Anterior cingulate cortex (tissue), 58 donors: Measurements from ENCODE around the gene MAP3K6.

ENCODE experiments used
- DNase-seq, 58 donors: peaks; one replicate each; lab custom pipeline; 2025; lab: John Stamatoyannopoulos, UW

MAP3K6 gene

DNA sequence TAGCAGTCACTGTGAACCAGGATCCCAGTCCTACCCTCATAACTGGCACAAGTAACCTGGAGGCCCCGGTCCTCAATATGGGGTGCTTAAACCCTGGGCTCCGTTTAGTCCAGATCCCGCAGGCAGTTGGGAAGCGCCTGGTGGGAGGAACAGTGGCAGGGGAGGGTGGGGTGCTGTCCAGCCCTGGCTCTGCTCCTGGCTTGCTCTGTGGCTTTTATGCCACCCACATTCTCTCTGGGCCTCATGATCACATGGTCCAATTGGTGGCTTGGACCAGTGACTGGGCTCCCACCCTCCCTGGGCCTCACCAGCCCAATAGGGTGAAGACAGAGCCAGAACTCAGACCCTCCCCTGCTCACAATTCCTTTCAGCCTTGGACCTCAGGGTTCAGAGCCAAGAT is 13.5 kb upstream of the MAP3K6 start:
- no peak for DNase-seq

DNA sequence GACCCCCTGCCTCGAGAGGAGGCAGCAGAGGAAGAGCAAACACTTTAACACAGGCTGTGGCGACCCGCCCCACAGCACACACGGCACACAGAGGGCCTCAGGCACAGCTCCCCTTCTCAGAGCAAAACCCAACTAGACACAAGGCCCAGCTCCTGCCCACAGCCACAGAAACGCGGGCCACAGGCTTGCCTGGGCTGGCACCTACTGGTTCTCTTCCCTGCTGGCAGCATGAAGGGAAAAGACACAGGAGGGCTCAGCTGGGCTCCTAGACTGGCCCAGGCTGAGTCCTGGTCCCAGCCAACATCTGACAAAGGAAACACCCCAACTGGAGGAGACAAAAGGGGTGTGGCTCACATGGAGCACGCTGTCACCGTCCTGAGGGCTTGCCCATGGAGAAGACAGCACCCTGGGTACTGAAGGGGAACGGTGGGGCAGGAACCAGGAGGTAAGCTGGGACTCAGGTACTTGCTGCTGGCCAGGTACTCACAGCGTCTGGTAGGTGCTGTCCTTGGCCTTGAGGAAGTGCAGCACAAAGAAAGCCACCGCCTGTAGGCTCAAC is 12.9 kb upstream of the MAP3K6 start:
- DNase-seq = no peak

DNA sequence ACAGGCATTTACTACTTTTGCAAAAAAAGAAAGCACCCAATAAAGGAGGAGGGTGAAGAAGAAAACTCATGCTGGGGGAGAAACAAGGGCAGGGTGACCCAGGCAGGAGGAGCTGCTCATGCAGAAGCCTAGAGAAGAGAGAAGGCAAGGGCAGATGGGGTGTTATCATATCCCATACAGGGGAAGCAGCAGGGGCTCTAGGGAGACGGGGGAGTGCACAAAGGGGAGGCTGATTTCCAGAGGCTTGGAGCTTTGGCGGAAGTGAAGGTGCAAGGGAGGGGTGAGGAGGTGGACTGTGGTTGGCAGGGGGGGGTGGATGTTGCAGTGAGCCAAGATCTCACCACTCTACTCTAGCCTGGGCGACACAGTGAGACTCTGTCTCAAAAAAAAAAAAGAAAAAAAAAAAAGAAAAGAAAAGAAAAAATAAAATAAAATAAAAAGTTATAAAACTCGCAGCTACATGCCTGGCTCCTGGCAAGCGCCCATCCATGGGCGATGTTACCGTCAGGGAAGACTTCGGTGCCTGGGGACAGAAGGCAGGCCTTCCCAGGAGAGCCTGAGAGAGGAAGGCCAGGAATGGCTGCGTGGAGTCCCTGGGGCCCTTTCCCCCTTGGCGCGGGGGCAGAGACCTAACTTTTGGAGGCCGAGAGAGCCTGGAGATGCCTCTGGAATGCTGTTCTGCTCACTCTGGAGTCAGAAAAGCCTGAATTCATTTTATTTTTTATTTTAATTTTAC is 11.2 kb upstream of the MAP3K6 start:
- no peak for DNase-seq

DNA sequence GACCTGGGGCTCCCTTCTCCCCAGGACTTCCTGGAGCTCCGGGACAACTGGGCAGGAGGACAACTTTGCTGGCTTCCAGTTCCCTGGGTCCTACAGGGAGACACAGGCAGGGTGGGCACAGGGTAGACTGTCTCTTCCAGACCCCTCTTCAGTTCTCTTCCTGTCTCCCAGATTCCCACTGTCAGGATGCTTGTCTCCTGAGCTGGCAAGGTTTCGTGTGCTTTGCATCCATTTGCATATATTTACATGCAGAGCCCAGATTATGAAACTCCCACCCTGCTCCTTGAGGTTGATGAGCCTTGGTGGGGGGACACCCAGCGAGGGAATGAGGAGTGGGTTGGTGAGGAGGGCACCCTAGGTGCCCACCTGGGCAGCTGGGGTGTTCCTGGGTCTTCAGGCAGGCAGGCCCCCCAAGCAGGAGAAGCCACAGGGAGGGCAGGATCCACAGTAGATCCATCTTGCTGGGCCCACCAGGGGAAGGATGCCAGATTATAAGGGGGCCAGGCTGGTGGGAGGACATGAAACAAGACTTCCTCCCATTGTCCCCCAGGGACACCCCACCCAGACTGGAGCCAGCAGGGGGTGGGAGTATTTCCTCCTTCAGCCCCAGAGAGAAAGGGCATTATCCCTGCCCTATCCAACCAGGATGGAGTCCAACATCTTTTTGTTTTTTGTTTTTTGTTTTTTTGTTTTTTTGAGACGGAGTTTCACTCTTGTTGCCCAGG is 7.8 kb upstream of the MAP3K6 start, which contains the start of gene FCN3:
TSS of gene FCN3 (minus strand) at position 463 of the 725 bp plus-strand sequence. CDS start at position 457, 6 bp downstream.
- no peak for DNase-seq

DNA sequence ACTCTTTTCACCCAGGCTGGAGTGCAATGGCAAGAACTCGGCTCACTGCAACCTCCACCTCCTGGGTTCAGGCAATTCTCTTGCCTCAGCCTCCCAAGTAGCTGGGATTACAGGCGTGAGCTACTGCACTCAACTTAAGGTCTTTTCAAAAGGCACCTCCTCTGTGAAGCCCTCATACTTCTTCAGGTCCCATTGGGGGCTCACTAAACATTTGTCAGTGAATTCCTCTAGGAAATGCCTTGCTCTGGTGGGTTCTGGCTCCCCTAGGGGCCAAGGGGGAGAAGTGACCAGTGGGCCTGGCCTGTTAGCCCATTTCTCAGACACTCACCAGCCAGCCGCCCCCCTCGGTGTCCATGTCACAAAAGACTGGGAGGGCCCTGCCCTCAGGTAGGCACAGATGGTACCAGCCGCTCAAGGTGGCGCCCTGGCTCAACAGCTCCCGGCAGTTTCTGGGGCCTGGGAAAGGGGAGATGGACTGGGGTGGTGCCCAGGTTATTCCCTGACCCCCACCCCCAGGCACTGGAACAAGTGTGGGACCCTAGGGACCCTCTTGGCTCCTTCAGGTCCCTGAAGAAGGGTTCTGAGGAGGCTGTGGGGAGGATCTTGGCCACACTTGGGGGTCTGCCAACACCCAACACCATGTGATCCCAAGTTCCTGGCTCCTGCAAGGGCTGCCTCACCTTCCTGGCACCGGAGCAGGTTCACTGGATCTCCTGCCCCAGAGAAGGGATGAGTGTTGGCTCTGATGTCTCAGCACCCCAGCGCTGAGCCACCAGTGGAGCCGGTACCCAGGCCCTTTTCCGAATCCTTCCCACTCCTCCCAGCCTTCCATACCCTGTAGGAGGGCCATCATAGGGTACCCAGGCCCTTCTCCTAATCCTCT is 6.3 kb upstream of the MAP3K6 start:
- no peak for DNase-seq

DNA sequence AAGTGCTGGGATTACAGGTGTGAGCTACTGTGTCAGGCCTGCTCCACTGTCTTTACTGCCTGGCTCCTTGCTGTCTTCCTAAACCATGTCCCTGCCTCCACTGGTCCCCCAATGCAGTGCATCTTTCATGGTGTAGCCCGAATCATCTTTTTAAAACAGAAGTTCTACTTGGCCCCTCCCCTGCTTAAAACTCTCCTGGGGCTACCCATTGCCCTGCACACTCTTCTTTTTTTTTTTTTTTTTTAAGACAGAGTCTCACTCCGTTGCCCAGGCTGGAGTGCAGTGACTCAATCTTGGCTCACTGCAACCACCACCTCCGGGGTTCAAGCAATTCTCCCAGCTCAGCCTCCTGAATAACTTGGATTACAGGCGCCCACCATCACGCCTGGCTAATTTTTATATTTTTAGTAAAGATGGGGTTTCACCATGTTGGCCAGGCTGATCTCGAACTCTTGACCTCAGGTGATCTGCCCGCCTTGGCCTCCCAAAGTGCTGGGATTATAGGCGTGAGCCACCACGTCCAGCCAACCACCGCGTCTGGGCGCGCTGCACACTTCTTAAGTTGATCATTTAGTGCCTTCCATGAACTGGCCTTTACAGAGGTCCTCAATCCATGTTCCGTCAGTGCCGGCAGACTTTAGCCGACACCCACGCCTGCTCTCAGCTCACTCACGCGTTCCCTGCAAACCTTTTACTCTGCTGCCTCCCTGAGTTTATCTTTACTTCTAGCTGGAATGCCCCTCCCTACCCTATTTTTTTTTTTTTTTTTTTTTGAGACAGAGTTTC is 5.5 kb upstream of the MAP3K6 start:
- DNase-seq = no peak

DNA sequence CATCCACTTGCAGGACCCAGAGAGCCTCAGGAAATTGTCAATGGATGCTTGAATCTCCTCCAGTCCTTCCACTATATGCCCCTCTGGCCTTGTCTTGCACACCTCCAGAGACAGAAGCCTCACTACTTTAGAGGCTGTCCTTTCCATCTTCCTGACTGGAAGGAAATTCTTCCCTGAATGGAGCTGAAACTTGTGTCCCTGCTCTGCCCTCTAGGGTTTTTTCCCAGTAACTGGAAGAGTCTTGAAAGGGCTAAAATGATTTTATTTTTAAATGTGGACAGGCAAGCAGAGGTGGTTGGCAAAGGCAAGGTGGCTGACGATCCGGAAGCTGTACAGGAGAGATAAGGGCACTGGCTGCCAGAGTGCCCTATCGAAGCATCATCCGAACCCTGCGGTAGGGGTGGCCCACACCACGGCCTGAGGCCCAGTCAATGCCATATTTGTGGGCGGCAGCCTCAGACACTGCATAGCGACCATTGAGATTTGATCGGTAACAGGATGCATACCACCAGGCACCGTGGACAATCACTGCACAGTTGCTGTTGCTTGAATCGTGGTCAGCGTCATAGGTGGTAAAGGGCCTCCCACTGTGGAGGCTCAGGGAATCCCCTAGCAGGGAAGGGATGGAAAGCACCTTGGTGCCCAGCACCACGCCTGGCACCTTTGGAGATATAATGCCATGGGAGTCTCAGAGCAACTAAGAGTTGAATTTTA is 2.3 kb upstream of the MAP3K6 start:
- DNase-seq = no peak

DNA sequence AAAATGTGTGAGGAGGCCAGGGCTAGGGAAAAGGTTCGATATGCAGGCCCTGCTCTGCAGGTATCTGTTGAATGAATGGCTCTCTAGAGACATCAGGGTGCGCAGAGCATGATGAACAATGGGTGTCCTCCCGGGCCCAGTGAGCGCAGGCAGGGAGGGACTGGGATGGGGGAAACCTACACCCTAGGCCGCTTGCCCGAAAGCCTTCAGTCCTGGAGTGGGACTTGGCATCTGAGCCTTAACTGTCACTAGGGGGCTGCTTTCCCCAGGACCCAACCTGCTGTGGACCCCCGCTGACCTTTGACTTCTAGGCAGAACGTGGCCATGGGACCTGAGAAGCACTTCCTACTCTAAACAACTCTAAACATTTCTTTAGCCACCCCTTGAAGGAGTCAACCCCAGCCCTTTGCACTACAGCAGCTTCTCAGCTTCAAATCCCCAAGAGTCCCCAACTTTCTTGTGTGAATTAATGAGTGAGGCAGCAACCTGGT is 444 bp upstream of the MAP3K6 start:
- no peak for DNase-seq

DNA sequence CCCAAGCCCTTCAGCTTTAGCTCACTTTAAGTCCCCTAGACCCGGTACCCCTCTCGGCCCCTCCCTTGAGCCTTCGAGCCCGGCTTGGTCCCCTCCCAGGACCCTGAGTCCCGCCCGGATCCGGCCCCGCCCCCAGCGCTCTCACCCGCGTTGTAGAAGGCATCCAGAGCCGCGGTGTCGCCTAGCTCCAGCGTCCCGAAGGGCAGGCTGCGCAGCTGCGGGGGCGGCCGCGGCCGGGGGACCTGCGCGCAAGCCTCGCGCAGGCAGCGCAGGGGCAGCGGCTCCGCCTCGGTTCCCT is 699 bp downstream of the MAP3K6 start:
- DNase-seq = peak in 40 of 58 donors; percentile 8 to 69 (median 43)

DNA sequence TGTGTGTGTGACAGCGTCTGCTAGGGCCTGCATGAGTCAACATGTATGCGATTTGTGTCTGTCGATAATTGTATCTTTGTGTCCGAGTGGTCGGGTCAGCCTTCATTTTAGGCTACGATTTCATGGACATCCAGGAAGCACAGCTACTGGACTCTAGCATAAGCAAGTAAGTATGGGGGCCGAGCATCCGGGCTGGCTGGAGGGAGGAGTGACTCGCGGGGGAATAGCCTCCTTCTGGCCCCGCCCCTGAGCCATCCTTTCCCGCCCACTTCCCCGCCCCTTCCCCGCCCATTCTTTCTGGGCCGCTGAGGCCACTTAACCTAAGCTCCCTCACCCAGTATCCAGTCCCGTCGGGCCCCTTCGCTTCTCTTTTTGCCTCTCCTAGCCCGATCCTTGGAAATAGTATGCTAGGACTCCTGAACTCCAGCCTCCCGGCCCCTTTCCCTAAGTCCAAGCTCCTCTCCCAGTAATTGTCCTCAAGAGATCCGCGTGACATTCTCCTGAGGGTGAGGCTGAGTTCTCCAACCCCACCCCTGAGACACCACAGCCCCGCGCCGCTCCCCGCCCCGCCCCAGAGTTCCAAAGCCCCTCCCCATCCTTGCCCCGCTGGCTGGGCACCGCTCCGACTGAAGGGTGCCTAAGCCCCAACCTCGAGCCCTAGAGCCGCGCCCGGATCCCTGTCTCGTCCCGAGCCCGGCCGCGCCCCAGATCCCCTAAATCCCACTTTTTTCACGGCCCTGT is 1.2 kb downstream of the MAP3K6 start:
- peak in 56 of 58 donors; percentile 16 to 89 (median 68) for DNase-seq

DNA sequence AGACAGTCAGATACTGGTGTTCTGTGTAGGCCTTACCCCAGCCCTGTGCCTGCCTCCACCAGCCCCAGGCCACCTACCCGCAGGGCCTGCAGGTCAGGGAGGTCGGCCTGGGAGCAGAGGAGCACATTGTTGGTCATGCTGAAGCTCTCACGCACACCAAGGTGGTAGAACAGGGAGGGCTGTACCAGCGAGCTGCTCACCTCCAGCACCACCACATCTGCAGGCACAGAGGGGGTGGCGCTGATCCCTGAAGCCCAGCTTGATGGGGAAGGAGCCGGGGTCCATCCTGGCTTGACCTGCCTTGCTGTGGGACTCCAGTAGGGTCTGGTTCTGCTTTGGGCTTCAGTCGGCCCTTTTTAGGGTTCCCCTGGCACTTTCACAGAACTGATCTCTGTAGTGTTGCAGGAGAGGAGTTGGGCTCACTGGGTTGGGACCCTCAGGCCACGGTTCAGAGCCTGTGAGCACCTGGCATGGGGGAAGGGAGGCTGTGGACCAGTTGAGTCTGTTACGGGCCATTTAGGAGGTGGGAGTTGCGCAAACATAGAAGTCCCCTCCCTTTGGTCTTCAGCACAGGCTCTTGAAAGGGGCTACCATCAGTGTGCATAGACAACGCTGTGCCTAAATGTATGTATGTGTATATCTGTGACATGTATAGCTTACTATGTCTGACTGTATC is 1.9 kb downstream of the MAP3K6 start:
- no peak for DNase-seq

DNA sequence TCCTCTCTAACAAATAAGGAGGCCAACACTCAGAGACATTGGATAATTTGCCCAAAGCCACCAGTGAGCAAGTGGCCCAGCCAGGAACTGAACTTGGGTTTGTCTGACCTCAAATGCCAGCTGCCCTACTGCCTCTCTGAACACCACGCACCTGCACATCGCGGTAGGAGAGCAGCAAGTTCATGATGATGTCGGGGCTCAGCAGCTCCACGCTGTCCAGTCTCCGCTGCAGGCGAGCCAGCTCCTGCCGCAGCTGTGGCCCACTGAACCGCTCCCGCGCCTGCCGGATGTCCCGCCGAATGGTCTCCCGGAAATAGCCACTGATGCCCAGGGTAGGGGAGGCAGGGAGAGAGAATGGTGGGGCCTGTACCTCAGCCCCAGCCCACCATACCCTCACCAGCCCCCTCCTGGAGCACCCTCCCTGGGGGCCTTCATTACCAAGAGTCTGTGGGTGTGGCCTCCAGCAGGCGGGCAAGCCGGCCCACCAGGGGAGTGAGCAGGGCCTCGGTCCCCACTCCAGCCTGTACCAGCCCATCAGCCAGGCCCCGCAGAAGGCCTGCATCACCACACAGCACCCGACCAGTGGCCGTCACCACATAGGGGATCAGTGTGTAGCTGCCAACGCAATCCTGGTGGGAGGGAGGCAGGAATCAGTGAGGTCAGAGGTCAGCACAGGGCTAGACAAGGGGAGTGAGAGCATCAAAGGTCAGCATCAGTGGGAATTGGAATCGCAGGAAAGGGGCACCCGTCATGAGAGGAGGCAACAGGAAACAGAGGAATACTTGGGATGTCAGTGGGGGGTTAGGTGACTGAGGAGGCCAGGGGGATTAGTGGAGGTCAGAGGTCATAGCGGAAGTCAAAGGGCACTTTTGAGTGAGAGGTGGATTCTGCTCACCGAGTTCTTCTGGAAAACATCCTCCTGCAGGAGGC is 2.7 kb downstream of the MAP3K6 start:
- no peak for DNase-seq

DNA sequence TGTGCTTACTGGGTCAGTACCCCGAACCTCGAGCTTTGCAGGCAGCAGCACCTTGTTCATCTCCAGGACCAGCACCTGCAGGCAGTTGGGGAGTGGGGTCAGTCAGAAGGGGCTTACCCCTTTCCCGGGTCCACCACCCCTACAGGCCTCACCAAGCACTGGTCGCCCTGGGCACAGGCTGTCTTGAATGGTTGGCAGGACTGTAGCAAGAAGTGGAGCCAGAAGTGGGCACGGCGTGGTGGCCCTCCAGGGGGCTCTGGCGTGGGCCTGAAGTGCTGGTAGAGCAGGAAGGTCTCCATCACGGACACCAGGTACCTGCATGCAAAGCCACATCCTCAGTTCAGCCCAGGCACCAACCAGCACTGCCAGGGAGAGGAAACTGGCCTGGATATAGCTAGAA is 5.2 kb downstream of the MAP3K6 start:
- no peak for DNase-seq

DNA sequence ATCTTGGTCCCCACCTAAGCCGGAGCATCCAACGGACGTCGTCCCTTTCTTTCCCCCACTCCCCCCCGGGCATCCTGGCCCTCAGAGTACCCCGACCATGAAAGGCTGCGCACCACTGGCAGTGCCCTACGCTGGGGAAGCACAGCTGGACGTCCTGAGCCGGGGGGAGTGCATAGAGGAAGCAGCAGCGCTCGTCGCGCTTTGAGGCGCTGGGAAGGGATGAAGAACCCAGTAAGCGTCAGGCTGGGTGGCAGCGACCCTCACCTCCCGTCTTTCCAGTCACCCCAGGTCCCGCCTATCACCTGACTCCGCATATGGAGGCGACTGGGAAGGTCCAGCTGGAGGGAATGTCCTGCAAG is 5.7 kb downstream of the MAP3K6 start:
- no peak for DNase-seq

DNA sequence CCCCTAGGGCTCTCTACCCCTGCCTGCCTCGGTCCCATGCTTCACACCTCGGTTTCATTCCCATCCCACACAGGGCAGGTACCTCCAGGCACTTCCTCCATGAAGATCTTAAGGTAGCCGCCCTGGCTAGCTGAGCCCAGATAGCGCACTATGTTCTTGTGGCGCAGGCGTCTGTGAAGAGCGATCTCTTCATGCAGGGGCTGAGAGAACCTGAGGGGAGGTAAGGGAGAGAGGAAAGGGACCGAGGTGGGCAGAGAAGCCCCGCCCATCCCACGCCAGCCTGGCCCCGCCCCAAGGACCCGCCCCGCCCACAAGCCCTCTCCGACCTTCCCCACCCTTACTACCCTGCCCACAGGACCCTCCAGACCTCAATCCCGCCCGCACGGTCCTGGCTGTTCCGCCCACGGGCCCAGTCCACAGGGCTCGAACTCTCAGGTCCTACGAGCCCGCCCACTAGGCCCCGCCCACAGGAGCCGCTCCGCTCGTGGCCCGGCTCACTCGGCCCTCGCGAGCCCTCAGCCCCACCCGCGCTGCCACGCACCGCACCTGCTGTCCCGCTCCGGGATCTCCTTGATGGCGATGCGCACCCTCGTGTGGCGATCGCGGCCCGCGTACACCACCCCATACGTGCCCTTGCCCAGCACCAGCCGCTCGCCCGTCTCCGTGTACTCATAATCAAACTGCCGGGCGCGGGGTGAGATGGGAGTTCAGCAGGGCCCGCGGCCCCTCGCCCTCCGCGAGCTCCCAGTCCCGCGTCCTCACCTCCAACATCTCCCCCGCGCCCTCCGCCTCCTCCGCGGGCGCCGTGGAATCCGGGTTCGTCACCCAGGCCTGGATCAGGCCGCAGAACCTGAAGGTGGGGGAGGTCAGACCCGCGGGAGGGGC is 6.4 kb downstream of the MAP3K6 start:
- DNase-seq = peak in 2 of 58 donors; percentile 24 to 40

DNA sequence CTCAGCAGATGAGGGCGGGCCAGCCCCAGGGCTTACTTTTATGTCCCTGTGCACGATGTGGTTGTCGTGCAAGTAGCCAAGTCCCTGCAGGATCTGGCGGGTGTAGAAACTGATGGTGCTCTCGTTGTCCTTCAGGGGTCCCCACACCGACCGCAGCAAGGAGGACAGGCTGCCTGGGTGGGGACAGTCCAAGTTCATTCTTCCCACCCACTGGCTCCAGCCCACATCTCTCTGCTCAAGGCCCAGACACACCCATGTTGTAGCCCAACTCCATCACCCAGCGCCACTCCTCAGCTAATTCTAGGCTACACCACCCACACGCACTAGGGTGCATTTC is 7.0 kb downstream of the MAP3K6 start:
- no peak for DNase-seq
